MCF 10A (cell line): Measurements from ENCODE around the gene ACSL1. TPM values are rescaled to one million over a fixed set of nuclear protein-coding genes. Genes with fewer than 3 reads are reported as not detected.

Experiments used
- BruUV-seq: library from RNA; stranded (reverse); fragments of 400-500 nt; replicated peaks from 2 replicates; lab custom pipeline; 2021; lab: Mats Ljungman, UMichigan
- CTCF ChIA-PET: fragments of 300-600 bp; sonication (Branson Sonifier 250); formaldehyde crosslinking; extraction: SDS; loops from one replicate; lab custom pipeline; 2021; ENCODE audit warnings: antibody characterized with exemption, inconsistent platforms; lab: Yijun Ruan, JAX
- POLR2A ChIA-PET: fragments of 300-600, 350-650 bp; sonication (Branson Sonifier 250); formaldehyde crosslinking; extraction: SDS; loops from one replicate; lab custom pipeline; 2020; ENCODE audit warnings: antibody characterized with exemption, inconsistent platforms; lab: Yijun Ruan, JAX
- DNase-seq: peaks from one replicate; pipeline ENCODE4 v3.0.0-alpha.2; 2018; ENCODE audit not compliant: unreplicated experiment
- H3K27ac Mint-ChIP-seq: one replicate; pipeline ENCODE4 v1.8.0; 2022; ENCODE audit warnings: mild to moderate bottlenecking, low read depth, mixed read lengths; ENCODE audit not compliant: unreplicated experiment
- H3K27me3 Mint-ChIP-seq: one replicate; pipeline ENCODE4 v1.8.0; 2022; ENCODE audit warnings: mixed read lengths; ENCODE audit not compliant: insufficient read depth, unreplicated experiment
- H3K36me3 Mint-ChIP-seq: one replicate; pipeline ENCODE4 v1.8.0; 2022; ENCODE audit warnings: mild to moderate bottlenecking, moderate library complexity, mixed read lengths; ENCODE audit not compliant: insufficient read depth, unreplicated experiment
- H3K4me1 Mint-ChIP-seq: one replicate; pipeline ENCODE4 v1.8.0; 2022; ENCODE audit warnings: mixed read lengths; ENCODE audit not compliant: insufficient read depth, unreplicated experiment
- H3K4me3 Mint-ChIP-seq: one replicate; pipeline ENCODE4 v1.8.0; 2022; ENCODE audit warnings: mild to moderate bottlenecking, moderate library complexity, mixed read lengths; ENCODE audit not compliant: unreplicated experiment
- H3K9me3 Mint-ChIP-seq: one replicate; pipeline ENCODE4 v1.8.0; 2022; ENCODE audit warnings: mixed read lengths; ENCODE audit not compliant: unreplicated experiment
- CTCF ChIP-seq: fragments of 200-600 bp; IDR thresholded peaks from one replicate; pipeline ENCODE4 v1.8.0; 2022; ENCODE audit warnings: antibody characterized with exemption, mild to moderate bottlenecking; ENCODE audit not compliant: unreplicated experiment
- intact Hi-C: fragments of 100-400 bp; cut with micrococcal nuclease; formaldehyde crosslinking; loops from 2 replicates; pipeline ENCODE4 v1.14.1; 2022
- total RNA-seq: library from RNA; stranded (reverse); gene quantifications from 2 replicates; pipeline ENCODE4 v1.2.3, GENCODE V29; 2022

Gene ACSL1
- total RNA-seq, 1 experiment from 2014 or later = 105 TPM

- H3K36me3 Mint-ChIP-seq = peaks cover 86% of the 10 kb centered on the region
- POLR2A ChIA-PET = interaction anchor here (1.2 to 1.6 kb wide), 2 partner anchors 9 to 11 kb away, joined by 3 read pairs; no protein-coding TSS in a partner anchor
- CTCF ChIA-PET = no interaction called here
- DNase-seq = no peak
- no peaks in the 10 kb centered on the region for H3K9me3 Mint-ChIP-seq
- BruUV-seq = no TSS peak
- H3K4me1 Mint-ChIP-seq = peaks cover 6% of the 10 kb centered on the region
- H3K27me3 Mint-ChIP-seq = no peaks in the 10 kb centered on the region
- H3K4me3 Mint-ChIP-seq = no peak overlapping the region
- no peak for TF ChIP-seq CTCF
- H3K27ac Mint-ChIP-seq = no peak overlapping the region
- intact Hi-C loops = no loop called here
Measured at GRCh38 chr4:184775854-184776555, 49.8 kb downstream of the ACSL1 start.

- CTCF ChIA-PET = no interaction called here
- intact Hi-C loops = no loop called here
- H3K27ac Mint-ChIP-seq = no peak overlapping the region
- H3K36me3 Mint-ChIP-seq = peaks cover 88% of the 10 kb centered on the region
- no peak for TF ChIP-seq CTCF
- H3K9me3 Mint-ChIP-seq = no peaks in the 10 kb centered on the region
- POLR2A ChIA-PET = interaction anchor here (0.9 kb wide), 1 partner anchor 10 kb away, joined by 3 read pairs; no protein-coding TSS in a partner anchor
- H3K4me1 Mint-ChIP-seq = peaks cover 6% of the 10 kb centered on the region
- DNase-seq = no peak
- H3K4me3 Mint-ChIP-seq = no peak overlapping the region
- BruUV-seq = no TSS peak
- H3K27me3 Mint-ChIP-seq = no peaks in the 10 kb centered on the region
Measured at GRCh38 chr4:184774152-184774551, 51.6 kb downstream of the ACSL1 start.

- no peaks in the 10 kb centered on the region for H3K4me1 Mint-ChIP-seq
- intact Hi-C loops = no loop called here
- H3K36me3 Mint-ChIP-seq = peaks cover 91% of the 10 kb centered on the region
- no peak for DNase-seq
- no peak overlapping the region for H3K27ac Mint-ChIP-seq
- H3K9me3 Mint-ChIP-seq = no peaks in the 10 kb centered on the region
- no peaks in the 10 kb centered on the region for H3K27me3 Mint-ChIP-seq
- ChIA-PET CTCF (interaction anchor here (0.6 kb wide), 1 partner anchor 108 kb away, joined by 4 read pairs; no protein-coding TSS in a partner anchor), POLR2A (no interaction called here)
- no peak overlapping the region for H3K4me3 Mint-ChIP-seq
- TF ChIP-seq CTCF = no peak
- no TSS peak for BruUV-seq
Measured at GRCh38 chr4:184771416-184771815, 54.4 kb downstream of the ACSL1 start.

GRCh38 chr4:184769141-184769765, 56.5 kb downstream of the ACSL1 start:
- ChIA-PET POLR2A (interaction anchor here (1.2 kb wide), 1 partner anchor 206 kb away, joined by 3 read pairs; no protein-coding TSS in a partner anchor), CTCF (no interaction called here)
- no peaks in the 10 kb centered on the region for H3K4me1 Mint-ChIP-seq
- H3K9me3 Mint-ChIP-seq = no peaks in the 10 kb centered on the region
- no peak overlapping the region for H3K27ac Mint-ChIP-seq
- H3K27me3 Mint-ChIP-seq = no peaks in the 10 kb centered on the region
- no peak for TF ChIP-seq CTCF
- DNase-seq = no peak
- no peak overlapping the region for H3K4me3 Mint-ChIP-seq
- BruUV-seq = no TSS peak
- intact Hi-C loops = no loop called here
- peaks cover 91% of the 10 kb centered on the region for H3K36me3 Mint-ChIP-seq
